ENCODE measurements around the gene TTC9.

The TTC9 gene

DNA sequence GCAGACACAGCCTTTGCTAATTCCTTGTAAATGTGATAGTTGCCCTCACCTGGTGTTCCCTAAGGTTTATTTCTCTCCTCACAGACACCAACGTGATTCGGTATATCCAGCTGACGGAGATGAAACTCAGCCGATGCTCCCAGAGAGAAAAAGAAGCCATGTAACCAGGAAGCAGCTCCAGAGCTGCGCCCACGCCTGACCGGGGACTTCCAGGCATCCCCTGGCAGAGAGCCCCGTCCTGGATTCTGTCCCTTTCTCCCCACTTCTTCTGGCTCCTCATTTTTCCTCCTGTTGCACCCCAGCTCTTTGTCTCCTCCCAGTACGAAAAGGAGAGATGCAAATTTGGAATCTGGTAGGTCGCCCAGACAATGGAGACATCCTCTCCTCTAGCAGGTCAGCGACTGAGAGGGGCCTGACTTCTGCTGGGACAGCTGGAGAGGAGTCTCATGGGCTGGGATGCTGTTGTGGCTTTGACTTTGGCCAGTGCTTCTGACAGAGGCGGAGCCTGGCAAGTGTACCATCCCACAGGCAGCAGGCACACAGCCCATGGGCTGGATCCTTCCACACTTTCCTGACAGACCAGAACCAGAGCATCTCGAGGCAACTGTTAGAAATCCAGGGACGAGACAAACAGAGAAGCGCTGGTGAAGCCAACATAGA, 29.4 kb downstream of the TTC9 start:
- in situ Hi-C loops (cut with MboI; ENCODE audit: low sequenced_read_pairs), result no loop called here

- in situ Hi-C loops (cut with MboI; ENCODE audit: low sequenced_read_pairs), result no loop called here
Measured at GRCh38 chr14:70671652-70672644, 30.2 kb downstream of the TTC9 start.

- in situ Hi-C loops (cut with MboI; ENCODE audit: low sequenced_read_pairs), result no loop called here
Measured at GRCh38 chr14:70677341-70677740, 35.6 kb downstream of the TTC9 start.

GRCh38 chr14:70680748-70681147, 39.0 kb downstream of the TTC9 start:
- in situ Hi-C loops (cut with MboI; ENCODE audit: low sequenced_read_pairs), result no loop called here

DNA sequence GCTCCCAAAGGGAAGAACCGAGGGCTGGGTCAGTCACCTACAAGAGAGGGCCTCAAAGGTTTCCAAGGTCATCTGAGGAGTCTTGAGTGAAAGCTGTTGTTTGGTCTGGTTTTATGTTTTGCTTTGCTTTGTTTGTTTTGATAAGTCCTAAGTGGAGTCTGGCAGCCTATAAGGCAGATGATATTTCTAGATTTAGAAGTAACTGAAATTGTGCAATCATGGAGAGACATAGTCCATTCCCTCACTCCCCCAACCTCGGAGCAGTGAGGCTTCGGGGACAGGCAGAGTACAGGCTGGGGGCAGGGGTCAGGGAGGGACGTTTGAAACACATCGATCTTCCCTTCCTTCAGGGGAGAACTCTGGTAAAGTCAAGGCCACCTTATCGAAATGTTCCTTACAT, 42.3 kb downstream of the TTC9 start:
- in situ Hi-C loops (cut with MboI; ENCODE audit: low sequenced_read_pairs), result no loop called here

DNA sequence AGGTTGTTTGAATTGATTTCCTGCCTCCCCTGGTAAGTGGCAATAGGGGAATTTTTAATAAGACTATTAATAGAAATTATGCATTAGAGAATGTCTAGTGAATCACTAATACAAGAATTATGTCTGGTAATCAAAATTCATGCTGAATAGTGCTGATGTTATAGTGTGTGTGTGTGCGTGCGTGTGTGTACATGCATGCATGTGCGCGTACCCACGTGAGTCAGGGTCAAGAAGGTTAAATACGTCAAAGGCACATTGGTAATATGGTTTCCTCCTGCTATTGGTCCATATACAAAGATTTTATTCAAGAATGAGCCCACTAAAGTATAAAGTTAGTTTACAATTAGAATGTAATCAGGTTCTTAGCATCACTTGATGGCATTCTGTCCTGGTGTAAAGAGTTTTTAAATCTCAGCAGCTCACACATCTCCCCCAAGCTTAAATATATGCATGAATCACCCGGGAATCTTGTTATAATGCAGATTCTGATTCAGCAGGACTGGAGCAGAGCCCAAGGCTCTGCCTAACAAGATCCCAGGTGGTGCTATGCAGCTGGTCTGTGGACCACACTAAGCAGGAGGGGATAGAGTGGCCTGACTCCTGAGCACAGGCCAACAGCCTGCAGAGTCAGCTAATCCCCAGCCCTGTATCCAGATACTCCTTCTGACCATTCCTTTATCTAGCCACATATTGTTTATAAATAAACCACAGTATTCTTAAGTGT, 43.9 kb downstream of the TTC9 start:
- in situ Hi-C loops (cut with MboI; ENCODE audit: low sequenced_read_pairs), result no loop called here

- in situ Hi-C loops (cut with MboI; ENCODE audit: low sequenced_read_pairs), result no loop called here
Measured at GRCh38 chr14:70692210-70692609, 50.5 kb downstream of the TTC9 start.

- in situ Hi-C loops (cut with MboI; ENCODE audit: low sequenced_read_pairs), result no loop called here
Measured at GRCh38 chr14:70696026-70696425, 54.3 kb downstream of the TTC9 start.

- in situ Hi-C loops (cut with MboI; ENCODE audit: low sequenced_read_pairs), result no loop called here
Measured at GRCh38 chr14:70697701-70698100, 56.0 kb downstream of the TTC9 start.

- in situ Hi-C loops (cut with MboI; ENCODE audit: low sequenced_read_pairs), result no loop called here
Measured at GRCh38 chr14:70698288-70698687, 56.6 kb downstream of the TTC9 start.

GRCh38 chr14:70699646-70700045, 57.9 kb downstream of the TTC9 start:
- in situ Hi-C loops (cut with MboI; ENCODE audit: low sequenced_read_pairs), result loop anchor here (25.0 kb wide), 1 partner anchor 87 kb away; the partner anchor contains the start of gene MED6

- in situ Hi-C loops (cut with MboI; ENCODE audit: low sequenced_read_pairs), result loop anchor here (25.0 kb wide), 1 partner anchor 89 kb away; the partner anchor contains the start of gene MED6
Measured at GRCh38 chr14:70700955-70701585, 59.4 kb downstream of the TTC9 start.

- in situ Hi-C loops (cut with MboI; ENCODE audit: low sequenced_read_pairs), result loop anchor here (25.0 kb wide), 1 partner anchor 89 kb away; the partner anchor contains the start of gene MED6
Measured at GRCh38 chr14:70701610-70702009, 59.9 kb downstream of the TTC9 start.

GRCh38 chr14:70702161-70702560, 60.4 kb downstream of the TTC9 start:
- in situ Hi-C loops (cut with MboI; ENCODE audit: low sequenced_read_pairs), result loop anchor here (25.0 kb wide), 1 partner anchor 90 kb away; the partner anchor contains the start of gene MED6

DNA sequence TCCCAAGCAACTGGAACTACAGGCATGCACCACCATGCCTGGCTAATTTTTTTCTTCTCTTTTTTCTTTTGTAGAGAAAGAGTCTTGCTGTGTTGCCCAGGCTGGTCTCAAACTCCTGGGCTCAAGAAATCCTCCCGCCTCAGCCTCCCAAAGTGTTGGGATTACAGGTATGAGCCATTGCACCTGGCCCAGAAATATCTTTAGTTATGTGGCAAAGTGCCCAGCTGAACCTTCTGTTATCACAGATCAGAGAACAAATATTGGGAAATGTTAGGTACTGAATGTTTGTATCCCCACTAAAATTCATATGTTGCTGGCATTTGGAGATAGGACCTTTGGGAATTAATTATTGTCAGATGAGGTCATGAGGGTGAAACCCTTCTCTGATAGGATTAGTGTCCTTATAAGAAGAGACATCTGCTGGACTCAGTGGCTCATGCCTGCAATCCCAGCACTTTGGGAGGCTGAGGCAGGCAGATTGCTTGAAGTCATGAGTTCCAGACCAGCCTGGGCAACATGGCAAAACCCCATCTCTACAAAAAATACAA, 62.0 kb downstream of the TTC9 start:
- in situ Hi-C loops (cut with MboI; ENCODE audit: low sequenced_read_pairs), result loop anchor here (25.0 kb wide), 1 partner anchor 91 kb away; the partner anchor contains the start of gene MED6

- in situ Hi-C loops (cut with MboI; ENCODE audit: low sequenced_read_pairs), result loop anchor here (25.0 kb wide), 1 partner anchor 93 kb away; the partner anchor contains the start of gene MED6
Measured at GRCh38 chr14:70704960-70705359, 63.2 kb downstream of the TTC9 start.

GRCh38 chr14:70706177-70706576, 64.5 kb downstream of the TTC9 start:
- in situ Hi-C loops (cut with MboI; ENCODE audit: low sequenced_read_pairs), result loop anchor here (25.0 kb wide), 1 partner anchor 94 kb away; the partner anchor contains the start of gene MED6

DNA sequence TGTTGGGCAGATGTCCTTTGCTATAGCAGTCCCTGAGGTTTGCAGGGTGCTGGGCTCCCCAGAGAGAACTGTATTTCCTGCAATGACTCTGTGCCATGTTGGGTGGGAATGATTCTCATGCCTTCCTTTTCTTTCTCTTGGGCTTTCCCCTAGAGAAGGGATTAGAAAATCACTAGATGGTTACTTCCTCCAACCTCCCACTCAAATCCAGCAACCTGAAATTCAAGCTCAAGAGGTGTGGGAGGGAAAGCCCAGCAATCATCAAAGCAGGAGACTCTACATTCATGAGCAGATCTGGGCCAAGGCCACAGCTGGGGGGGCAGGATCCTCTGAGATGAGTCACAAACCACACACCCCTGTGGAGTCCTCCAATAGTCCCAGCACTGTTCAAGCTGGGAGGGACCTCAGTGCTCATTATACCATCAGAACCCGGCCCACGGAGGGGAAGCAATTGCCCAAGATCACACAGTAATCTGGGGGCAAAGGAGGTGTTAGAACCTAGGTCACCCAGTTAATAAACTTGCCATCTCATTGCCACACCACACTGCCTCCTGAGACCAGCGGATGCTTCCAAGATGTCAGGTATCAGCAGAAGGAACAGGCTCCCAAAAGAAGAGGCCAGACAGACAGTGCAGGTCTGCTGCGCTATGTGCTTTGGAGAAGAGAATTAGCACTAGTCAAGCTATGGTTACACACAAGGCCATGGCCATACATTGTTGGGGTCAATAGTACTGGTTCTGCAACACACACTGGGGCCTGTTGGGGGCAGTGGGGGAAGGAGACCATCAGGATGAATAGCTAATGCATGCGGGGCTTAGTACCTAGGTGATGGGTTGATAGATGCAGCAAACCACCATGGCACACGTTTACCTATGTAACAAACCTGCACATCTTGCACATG, 65.7 kb downstream of the TTC9 start:
- in situ Hi-C loops (cut with MboI; ENCODE audit: low sequenced_read_pairs), result loop anchor here (25.0 kb wide), 1 partner anchor 95 kb away; the partner anchor contains the start of gene MED6

Measured in HL-60/S4 treated with retinoic acid at 250 ng/mL for 4 days and 3 days (cell line).